Neural crest cell (in vitro differentiated cells): ENCODE measurements around the gene RNF38. TPM values are rescaled to one million over a fixed set of nuclear protein-coding genes. Genes with fewer than 3 reads are reported as not detected.

ENCODE experiments used
- DNase-seq: peaks from one replicate; pipeline ENCODE4 v3.0.0; 2021; ENCODE audit warnings: low read depth, mixed read lengths, low spot score
- H3K27ac Mint-ChIP-seq: one replicate; pipeline ENCODE4 v1.8.0; 2021; ENCODE audit warnings: mild to moderate bottlenecking, mixed read lengths; ENCODE audit not compliant: unreplicated experiment
- H3K27me3 Mint-ChIP-seq: 2 replicates; pipeline ENCODE4 v1.8.0; 2021; ENCODE audit warnings: low read depth, mild to moderate bottlenecking, mixed read lengths
- H3K36me3 Mint-ChIP-seq: 2 replicates; pipeline ENCODE4 v1.8.0; 2021; ENCODE audit warnings: low read depth, mild to moderate bottlenecking, mixed read lengths
- H3K4me1 Mint-ChIP-seq: 2 replicates; pipeline ENCODE4 v1.8.0; 2021; ENCODE audit warnings: mixed read lengths
- H3K4me3 Mint-ChIP-seq: one replicate; pipeline ENCODE4 v1.8.0; 2021; ENCODE audit warnings: mild to moderate bottlenecking, mixed read lengths
- H3K9me3 Mint-ChIP-seq: 2 replicates; pipeline ENCODE4 v1.8.0; 2021; ENCODE audit warnings: mixed read lengths
- total RNA-seq: library from RNA; stranded (reverse); gene quantifications from 2 replicates; pipeline ENCODE4 v1.2.1, GENCODE V29; 2021
- TF ChIP-seq, protein P1 (sequence below): fragments of 200-600 bp; sonication (generic); conservative IDR thresholded peaks from 2 replicates; pipeline ENCODE4 v1.5.0; 2021; ENCODE audit warnings: antibody characterized with exemption, mild to moderate bottlenecking

RNF38 gene
- total RNA-seq, 1 donor from 2014 or later, result 55.7 TPM

DNA sequence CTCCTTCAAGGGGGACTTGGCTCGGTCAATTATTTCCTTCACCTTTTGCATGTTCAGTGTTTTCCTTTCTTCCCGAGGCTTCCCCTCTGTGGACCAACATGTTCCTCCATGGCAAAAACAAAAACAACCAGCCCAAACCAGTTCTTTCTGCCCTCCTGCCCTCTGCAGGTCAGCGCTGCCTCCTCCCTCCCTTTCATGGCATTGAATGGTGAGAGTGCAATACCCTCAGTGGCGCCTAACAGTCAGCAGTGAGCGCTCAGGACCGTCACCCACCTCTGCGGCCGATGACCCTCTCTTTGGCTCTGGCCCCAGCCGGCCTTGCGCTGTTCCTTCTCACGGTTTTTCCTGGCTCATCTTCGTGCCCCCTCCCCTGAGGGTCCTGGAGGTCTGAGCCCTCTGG lies 107.4 kb downstream of the RNF38 start:
- Mint-ChIP-seq H3K4me3 (no peak overlapping the region), H3K4me1 (peaks cover 10% of the 10 kb centered on the region), H3K9me3 (no peaks in the 10 kb centered on the region), H3K36me3 (no peaks in the 10 kb centered on the region), H3K27me3 (no peaks in the 10 kb centered on the region), H3K27ac (peak overlapping the region; percentile 82)
- DNase-seq, result no peak
- TF ChIP-seq, protein P1, sequence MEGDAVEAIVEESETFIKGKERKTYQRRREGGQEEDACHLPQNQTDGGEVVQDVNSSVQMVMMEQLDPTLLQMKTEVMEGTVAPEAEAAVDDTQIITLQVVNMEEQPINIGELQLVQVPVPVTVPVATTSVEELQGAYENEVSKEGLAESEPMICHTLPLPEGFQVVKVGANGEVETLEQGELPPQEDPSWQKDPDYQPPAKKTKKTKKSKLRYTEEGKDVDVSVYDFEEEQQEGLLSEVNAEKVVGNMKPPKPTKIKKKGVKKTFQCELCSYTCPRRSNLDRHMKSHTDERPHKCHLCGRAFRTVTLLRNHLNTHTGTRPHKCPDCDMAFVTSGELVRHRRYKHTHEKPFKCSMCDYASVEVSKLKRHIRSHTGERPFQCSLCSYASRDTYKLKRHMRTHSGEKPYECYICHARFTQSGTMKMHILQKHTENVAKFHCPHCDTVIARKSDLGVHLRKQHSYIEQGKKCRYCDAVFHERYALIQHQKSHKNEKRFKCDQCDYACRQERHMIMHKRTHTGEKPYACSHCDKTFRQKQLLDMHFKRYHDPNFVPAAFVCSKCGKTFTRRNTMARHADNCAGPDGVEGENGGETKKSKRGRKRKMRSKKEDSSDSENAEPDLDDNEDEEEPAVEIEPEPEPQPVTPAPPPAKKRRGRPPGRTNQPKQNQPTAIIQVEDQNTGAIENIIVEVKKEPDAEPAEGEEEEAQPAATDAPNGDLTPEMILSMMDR, result no peak

DNA sequence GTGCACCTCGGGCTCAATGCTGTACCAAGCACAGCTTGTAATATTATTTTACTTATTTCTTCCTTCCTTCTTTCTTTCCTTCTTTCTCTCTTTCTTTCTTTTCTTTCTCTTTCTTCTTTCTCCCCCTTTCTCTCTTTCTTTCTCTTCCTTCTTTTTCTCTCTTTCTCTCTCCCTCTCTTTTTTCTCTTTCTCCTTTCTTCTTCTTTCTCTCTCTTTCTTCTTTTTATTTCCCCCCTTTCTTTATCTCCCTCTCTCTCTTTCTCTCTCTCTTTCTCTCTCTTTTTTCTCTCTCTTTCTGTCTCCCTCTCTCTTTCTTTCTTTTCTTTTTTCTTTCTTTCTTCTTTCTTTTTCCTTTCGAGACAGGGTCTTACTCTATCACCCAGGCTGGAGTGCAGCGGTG lies 109.1 kb downstream of the RNF38 start:
- Mint-ChIP-seq H3K36me3 (no peaks in the 10 kb centered on the region), H3K4me3 (no peak overlapping the region), H3K9me3 (no peaks in the 10 kb centered on the region), H3K27me3 (no peaks in the 10 kb centered on the region), H3K27ac (no peak overlapping the region), H3K4me1 (peaks cover 10% of the 10 kb centered on the region)
- no peak for DNase-seq
- TF ChIP-seq, protein P1, result no peak

DNA sequence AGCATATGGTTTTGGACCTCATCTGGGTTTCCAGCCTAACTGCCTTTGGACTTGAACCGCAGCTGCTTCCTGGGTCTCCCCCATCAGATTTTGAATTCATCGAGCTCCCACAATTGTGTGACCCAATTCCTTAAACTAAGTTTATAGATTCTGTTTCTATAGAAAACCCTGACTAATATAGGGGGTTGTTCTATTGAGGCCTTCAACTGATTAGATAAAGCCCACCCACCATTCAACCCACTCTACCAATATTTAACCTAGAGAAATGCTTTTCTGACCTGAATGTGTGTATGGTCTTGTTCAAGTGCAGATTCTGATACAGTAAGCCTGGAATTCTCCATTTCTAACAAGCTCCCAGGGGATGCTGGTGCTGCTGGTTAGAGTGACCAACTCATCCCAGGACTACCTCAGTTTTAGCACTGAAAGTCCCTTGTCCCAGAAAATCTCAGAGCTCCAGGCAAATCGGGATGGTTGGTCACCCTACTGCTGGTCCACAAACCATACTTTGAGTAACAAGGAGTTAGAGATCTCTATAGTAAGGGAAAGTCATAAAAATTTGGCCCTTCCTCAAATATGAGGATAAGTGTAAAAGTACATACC lies 110.1 kb downstream of the RNF38 start:
- no peaks in the 10 kb centered on the region for H3K27me3 Mint-ChIP-seq
- H3K9me3 Mint-ChIP-seq, result no peaks in the 10 kb centered on the region
- no peak for DNase-seq
- H3K36me3 Mint-ChIP-seq, result no peaks in the 10 kb centered on the region
- no peak overlapping the region for H3K27ac Mint-ChIP-seq
- no peak overlapping the region for H3K4me3 Mint-ChIP-seq
- H3K4me1 Mint-ChIP-seq, result peaks cover 10% of the 10 kb centered on the region
- TF ChIP-seq, protein P1, result no peak

DNA sequence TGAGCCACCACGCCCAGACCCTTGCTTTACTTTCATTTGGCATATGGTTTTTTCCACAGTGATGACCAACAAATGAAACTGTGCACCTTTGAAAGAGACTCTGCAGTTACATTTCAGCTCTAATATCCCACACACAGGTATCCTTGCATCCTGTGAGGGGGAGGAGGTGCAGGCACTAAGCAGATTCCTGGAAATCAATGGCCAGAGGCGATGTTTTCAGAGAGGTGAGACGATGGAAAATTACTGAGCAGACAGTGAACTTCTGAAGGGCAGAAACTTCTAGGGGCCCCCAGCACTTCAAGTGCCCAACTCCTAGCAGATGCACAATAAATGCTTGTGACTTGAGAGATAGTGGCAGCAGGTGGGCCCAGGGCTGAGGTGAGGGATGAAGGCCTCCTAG lies 112.0 kb downstream of the RNF38 start:
- Mint-ChIP-seq H3K27ac (no peak overlapping the region), H3K9me3 (no peaks in the 10 kb centered on the region), H3K4me3 (no peak overlapping the region), H3K36me3 (no peaks in the 10 kb centered on the region), H3K27me3 (no peaks in the 10 kb centered on the region), H3K4me1 (peaks cover 10% of the 10 kb centered on the region)
- TF ChIP-seq, protein P1, result no peak
- no peak for DNase-seq

Other genes with a start within 250 kb of the RNF38 start
- not detected in 2 replicates for gene CCIN, start 230.9 kb downstream of the RNF38 start, total RNA-seq
- 222 and 224 TPM in 2 replicates for gene CLTA, start 209.3 kb downstream of the RNF38 start, total RNA-seq
- 24.6 and 25.8 TPM in 2 replicates for gene GNE, start 141.8 kb downstream of the RNF38 start, total RNA-seq
- 59.2 and 60.4 TPM in 2 replicates for gene MELK, start 172.6 kb upstream of the RNF38 start, total RNA-seq